SK-N-MC (cell line): ENCODE measurements around the gene RGS8.

Source experiments
- EZH2 ChIP-seq: fragments of 200-600 bp; sonication (generic); IDR thresholded peaks from one replicate; pipeline ENCODE4 v1.6.1; 2017; ENCODE audit warnings: antibody characterized with exemption
- FOXP2 ChIP-seq: optimal IDR thresholded peaks from 2 replicates; pipeline ENCODE3; 2011; ENCODE audit warnings: mild to moderate bottlenecking, moderate library complexity; ENCODE audit not compliant: insufficient read depth; ENCODE audit errors: extremely low read length, control extremely low read depth
- POLR2AphosphoS5 ChIP-seq: IDR thresholded peaks from 2 replicates; pipeline ENCODE4 v1.6.1; 2012; ENCODE audit warnings: mild to moderate bottlenecking, low read depth, low read length, borderline replicate concordance

DNA sequence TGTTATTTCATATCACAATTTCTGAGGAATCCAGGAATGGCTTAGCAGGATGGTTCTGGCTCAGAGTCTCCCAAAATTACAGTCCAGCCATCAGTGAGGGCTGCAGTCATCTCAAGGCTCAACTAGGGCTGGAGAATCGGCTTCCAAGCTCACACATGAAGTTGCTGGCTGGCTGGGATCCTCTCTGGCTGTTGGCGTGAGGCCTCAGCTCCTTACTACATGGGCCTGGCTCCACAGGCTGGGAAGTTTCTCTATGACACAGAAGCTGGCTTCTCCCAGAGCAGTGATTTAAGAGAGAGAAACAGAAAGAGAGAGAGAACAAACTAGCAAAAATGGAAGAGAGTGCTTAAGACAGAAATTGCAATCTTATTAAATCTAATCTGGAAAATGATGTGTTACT is 38.8 kb upstream of the RGS8 start:
- TF ChIP-seq EZH2 (no peak), POLR2AphosphoS5 (no peak), FOXP2 (no peak)
